GM19328 (cell line): ENCODE measurements around the gene EME1.
A peak's percentile ranks its signal among the peaks of the same experiment; 100 is the strongest.
"Not testable (repeated sequence)": the region's sequence is repeated elsewhere in the genome, so short reads cannot be mapped to it uniquely, and the experiment has no call there.

ENCODE experiments used
- ATAC-seq: cut with Tn5 transposase; IDR thresholded peaks from one replicate; pipeline ENCODE4 v1.9.1; 2021; ENCODE audit warnings: mild to moderate bottlenecking, moderate library complexity; ENCODE audit not compliant: unreplicated experiment

The EME1 gene

GRCh38 chr17:50388728-50389127, 15.7 kb downstream of the EME1 start:
- ATAC-seq, result no peak

- no peak for ATAC-seq
Observed at GRCh38 chr17:50389534-50389933, 16.5 kb downstream of the EME1 start.

- no peak for ATAC-seq
Observed at GRCh38 chr17:50392621-50393020, 19.6 kb downstream of the EME1 start.

- no peak for ATAC-seq
Observed at GRCh38 chr17:50393700-50394099, 20.7 kb downstream of the EME1 start.

- no peak for ATAC-seq
Observed at GRCh38 chr17:50394711-50395110, 21.7 kb downstream of the EME1 start.

GRCh38 chr17:50396261-50397110, 23.5 kb downstream of the EME1 start:
- peak; percentile 8 for ATAC-seq

- ATAC-seq, result peak; percentile 91
Observed at GRCh38 chr17:50397111-50397918, 24.3 kb downstream of the EME1 start, which contains the start of gene LRRC59. LRRC59 (minus strand) TSS chr17:50397523; CDS start chr17:50397317, 206 bp downstream.

GRCh38 chr17:50397919-50398285, 24.9 kb downstream of the EME1 start:
- ATAC-seq, result no peak

- not testable (repeated sequence) for ATAC-seq
Observed at GRCh38 chr17:50398672-50399071, 25.6 kb downstream of the EME1 start.

- not testable (repeated sequence) for ATAC-seq
Observed at GRCh38 chr17:50399591-50399990, 26.6 kb downstream of the EME1 start.

GRCh38 chr17:50405351-50405750, 32.3 kb downstream of the EME1 start:
- ATAC-seq, result not testable (repeated sequence)

GRCh38 chr17:50406578-50406977, 33.5 kb downstream of the EME1 start:
- ATAC-seq, result no peak

- ATAC-seq, result no peak
Observed at GRCh38 chr17:50407921-50408320, 34.9 kb downstream of the EME1 start.

GRCh38 chr17:50412188-50412732, 39.2 kb downstream of the EME1 start:
- no peak for ATAC-seq

- no peak for ATAC-seq
Observed at GRCh38 chr17:50414808-50415207, 41.8 kb downstream of the EME1 start.

GRCh38 chr17:50419577-50419976, 46.5 kb downstream of the EME1 start:
- ATAC-seq, result not testable (repeated sequence)

GRCh38 chr17:50420419-50421112, 47.5 kb downstream of the EME1 start:
- ATAC-seq, result no peak

GRCh38 chr17:50421308-50422051, 48.5 kb downstream of the EME1 start:
- ATAC-seq, result no peak

- no peak for ATAC-seq
Observed at GRCh38 chr17:50422738-50423137, 49.7 kb downstream of the EME1 start.

- ATAC-seq, result no peak
Observed at GRCh38 chr17:50423553-50424159, 50.6 kb downstream of the EME1 start.
